ENCODE data around the gene LIPF. TPM values are rescaled to one million over a fixed set of nuclear protein-coding genes. Genes with fewer than 3 reads are reported as not detected.
"Not testable (repeated sequence)": the region's sequence is repeated elsewhere in the genome, so short reads cannot be mapped to it uniquely, and the experiment has no call there.

LIPF gene
- total RNA-seq, 1 donor from 2014 or later, result not detected

GRCh38 chr10:88689366-88689765, 25.1 kb downstream of the LIPF start:
- H3K27me3 Mint-ChIP-seq (ENCODE audit: insufficient read depth), result peaks cover 43% of the 10 kb centered on the region
- no peak overlapping the region for H3K27ac Mint-ChIP-seq
- DNase-seq (ENCODE audit: low spot score), result no peak
- no peak overlapping the region for H3K4me3 Mint-ChIP-seq
- H3K36me3 Mint-ChIP-seq (ENCODE audit: low read depth), result no peaks in the 10 kb centered on the region
- no peaks in the 10 kb centered on the region for H3K4me1 Mint-ChIP-seq (ENCODE audit: low read depth)
- intact Hi-C loops (cut with micrococcal nuclease), result no loop called here
- H3K9me3 Mint-ChIP-seq, result no peaks in the 10 kb centered on the region

- no peak for DNase-seq (ENCODE audit: low spot score)
- H3K36me3 Mint-ChIP-seq (ENCODE audit: low read depth), result no peaks in the 10 kb centered on the region
- H3K27ac Mint-ChIP-seq, result no peak overlapping the region
- no peaks in the 10 kb centered on the region for H3K4me1 Mint-ChIP-seq (ENCODE audit: low read depth)
- intact Hi-C loops (cut with micrococcal nuclease), result no loop called here
- no peaks in the 10 kb centered on the region for H3K9me3 Mint-ChIP-seq
- H3K27me3 Mint-ChIP-seq (ENCODE audit: insufficient read depth), result peaks cover 41% of the 10 kb centered on the region
- H3K4me3 Mint-ChIP-seq, result no peak overlapping the region
Measured at GRCh38 chr10:88693392-88694020, 29.3 kb downstream of the LIPF start.

- H3K27ac Mint-ChIP-seq, result no peak overlapping the region
- H3K4me3 Mint-ChIP-seq, result no peak overlapping the region
- no peaks in the 10 kb centered on the region for H3K36me3 Mint-ChIP-seq (ENCODE audit: low read depth)
- no peak for DNase-seq (ENCODE audit: low spot score)
- H3K27me3 Mint-ChIP-seq (ENCODE audit: insufficient read depth), result peaks cover 21% of the 10 kb centered on the region
- peaks cover 17% of the 10 kb centered on the region for H3K4me1 Mint-ChIP-seq (ENCODE audit: low read depth)
- H3K9me3 Mint-ChIP-seq, result no peaks in the 10 kb centered on the region
- intact Hi-C loops (cut with micrococcal nuclease), result no loop called here
Measured at GRCh38 chr10:88702848-88703597, 38.8 kb downstream of the LIPF start.

GRCh38 chr10:88705958-88706357, 41.7 kb downstream of the LIPF start, which contains the start of gene LIPK:
Gene LIPK, plus strand, starts transcription at chr10:88706249. Its CDS starts 18,295 bp downstream, at chr10:88724544.
- no peaks in the 10 kb centered on the region for H3K9me3 Mint-ChIP-seq
- no peak within 1 kb of the TSS for H3K4me3 Mint-ChIP-seq
- H3K4me1 Mint-ChIP-seq (ENCODE audit: low read depth), result peaks cover 17% of the 10 kb centered on the region
- H3K27ac Mint-ChIP-seq, result no peak within 1 kb of the TSS
- H3K36me3 Mint-ChIP-seq (ENCODE audit: low read depth), result no peaks in the 10 kb centered on the region
- no peak for DNase-seq (ENCODE audit: low spot score)
- intact Hi-C loops (cut with micrococcal nuclease), result loop anchor here (5.0 kb wide), 1 partner anchor 86 kb away; no protein-coding TSS in a partner anchor
- peaks cover 26% of the 10 kb centered on the region for H3K27me3 Mint-ChIP-seq (ENCODE audit: insufficient read depth)

GRCh38 chr10:88707429-88708155, 43.4 kb downstream of the LIPF start:
- H3K9me3 Mint-ChIP-seq, result no peaks in the 10 kb centered on the region
- H3K27ac Mint-ChIP-seq, result no peak overlapping the region
- no peak for DNase-seq (ENCODE audit: low spot score)
- peaks cover 17% of the 10 kb centered on the region for H3K4me1 Mint-ChIP-seq (ENCODE audit: low read depth)
- intact Hi-C loops (cut with micrococcal nuclease), result loop anchor here (5.0 kb wide), 1 partner anchor 85 kb away; no protein-coding TSS in a partner anchor
- H3K4me3 Mint-ChIP-seq, result no peak overlapping the region
- H3K27me3 Mint-ChIP-seq (ENCODE audit: insufficient read depth), result peaks cover 27% of the 10 kb centered on the region
- H3K36me3 Mint-ChIP-seq (ENCODE audit: low read depth), result no peaks in the 10 kb centered on the region

- DNase-seq (ENCODE audit: low spot score); H3K4me1 Mint-ChIP-seq (ENCODE audit: low read depth); H3K4me3 Mint-ChIP-seq; H3K36me3 Mint-ChIP-seq (ENCODE audit: low read depth); H3K9me3 Mint-ChIP-seq; H3K27ac Mint-ChIP-seq: not testable (repeated sequence)
- intact Hi-C loops (cut with micrococcal nuclease), result loop anchor here (5.0 kb wide), 1 partner anchor 83 kb away; no protein-coding TSS in a partner anchor
- H3K27me3 Mint-ChIP-seq (ENCODE audit: insufficient read depth), result peaks cover 29% of the 10 kb centered on the region
Measured at GRCh38 chr10:88709361-88709760, 45.1 kb downstream of the LIPF start.

GRCh38 chr10:88715517-88715916, 51.3 kb downstream of the LIPF start:
- no peak for DNase-seq (ENCODE audit: low spot score)
- Mint-ChIP-seq H3K4me1 (ENCODE audit: low read depth) (no peaks in the 10 kb centered on the region), H3K36me3 (ENCODE audit: low read depth) (no peaks in the 10 kb centered on the region), H3K27me3 (ENCODE audit: insufficient read depth) (peaks cover 17% of the 10 kb centered on the region), H3K9me3 (no peaks in the 10 kb centered on the region), H3K27ac (no peak overlapping the region), H3K4me3 (no peak overlapping the region)
- intact Hi-C loops (cut with micrococcal nuclease), result no loop called here

- Mint-ChIP-seq H3K36me3 (ENCODE audit: low read depth) (no peaks in the 10 kb centered on the region), H3K4me3 (no peak overlapping the region), H3K4me1 (ENCODE audit: low read depth) (peaks cover 9% of the 10 kb centered on the region), H3K27ac (no peak overlapping the region), H3K27me3 (ENCODE audit: insufficient read depth) (peaks cover 30% of the 10 kb centered on the region), H3K9me3 (no peaks in the 10 kb centered on the region)
- intact Hi-C loops (cut with micrococcal nuclease), result no loop called here
- DNase-seq (ENCODE audit: low spot score), result no peak
Measured at GRCh38 chr10:88721392-88721791, 57.1 kb downstream of the LIPF start.

- peaks cover 20% of the 10 kb centered on the region for H3K27me3 Mint-ChIP-seq (ENCODE audit: insufficient read depth)
- H3K27ac Mint-ChIP-seq, result peak overlapping the region; percentile 21
- DNase-seq (ENCODE audit: low spot score), result no peak
- no peaks in the 10 kb centered on the region for H3K36me3 Mint-ChIP-seq (ENCODE audit: low read depth)
- H3K9me3 Mint-ChIP-seq, result no peaks in the 10 kb centered on the region
- no peak overlapping the region for H3K4me3 Mint-ChIP-seq
- H3K4me1 Mint-ChIP-seq (ENCODE audit: low read depth), result peaks cover 9% of the 10 kb centered on the region
- intact Hi-C loops (cut with micrococcal nuclease), result no loop called here
Measured at GRCh38 chr10:88725798-88726197, 61.6 kb downstream of the LIPF start.

GRCh38 chr10:88728107-88728763, 64.0 kb downstream of the LIPF start:
- peaks cover 9% of the 10 kb centered on the region for H3K4me1 Mint-ChIP-seq (ENCODE audit: low read depth)
- peaks cover 16% of the 10 kb centered on the region for H3K27me3 Mint-ChIP-seq (ENCODE audit: insufficient read depth)
- no peak overlapping the region for H3K4me3 Mint-ChIP-seq
- H3K27ac Mint-ChIP-seq, result no peak overlapping the region
- no peaks in the 10 kb centered on the region for H3K36me3 Mint-ChIP-seq (ENCODE audit: low read depth)
- DNase-seq (ENCODE audit: low spot score), result peak; percentile 27
- intact Hi-C loops (cut with micrococcal nuclease), result loop anchor here (1.0 kb wide), 1 partner anchor 82 kb away; no protein-coding TSS in a partner anchor
- no peaks in the 10 kb centered on the region for H3K9me3 Mint-ChIP-seq
